Left renal cortex interstitium (tissue), 4 donors: ENCODE measurements around the gene ADM2. TPM values are rescaled to one million over a fixed set of nuclear protein-coding genes. Genes with fewer than 3 reads are reported as not detected.
"Not testable (repeated sequence)": the region's sequence is repeated elsewhere in the genome, so short reads cannot be mapped to it uniquely, and the experiment has no call there.

Experiments used
- DNase-seq, 4 donors: peaks; one replicate each; pipeline ENCODE4 v3.0.0-alpha.2; 2013; ENCODE audit warnings: low read depth in 4 of 4, low spot score in 2 of 4, missing footprints in 1 of 4
- polyA plus RNA-seq, 4 donors: library from polyadenylated mRNA; unstranded; fragments of 120-200 nt; gene quantifications; one replicate each; pipeline ENCODE4 v1.2.1, GENCODE V29; 2013; ENCODE audit not compliant: insufficient read length in 4 of 4

Gene ADM2
- polyA plus RNA-seq, 4 donors = 3.8 to 8.6 (median 5.5) TPM

- no peak for DNase-seq
Measured at GRCh38 chr22:50532824-50533796, 51.8 kb downstream of the ADM2 start.

GRCh38 chr22:50533856-50534711 lies 52.7 kb downstream of the ADM2 start:
- not testable (repeated sequence) for DNase-seq

- DNase-seq = no peak
Measured at GRCh38 chr22:50535113-50535512, 53.8 kb downstream of the ADM2 start.

Other genes starting within 250 kb of the ADM2 start
- 10 to 100 TPM; 25.1 to 54.9 (median 40.5) TPM for gene TUBGCP6, start 236.5 kb upstream of the ADM2 start, polyA plus RNA-seq
- gene HDAC10, start 230.3 kb upstream of the ADM2 start, polyA plus RNA-seq = 10 to 100 TPM; 15.2 to 35.6 (median 24.8) TPM
- gene MAPK12, start 219.9 kb upstream of the ADM2 start, polyA plus RNA-seq = 10 to 100 TPM; 10.8 to 23.0 (median 15.1) TPM
- gene MAPK11, start 211.2 kb upstream of the ADM2 start, polyA plus RNA-seq = 1 to 10 TPM; 6.8 to 9.4 (median 8.8) TPM
- gene PLXNB2, start 173.9 kb upstream of the ADM2 start, polyA plus RNA-seq = 100 to 1,000 TPM; 206 to 275 (median 234) TPM
- 10 to 100 TPM; 10.1 to 19.9 (median 16.0) TPM for gene DENND6B, start 154.5 kb upstream of the ADM2 start, polyA plus RNA-seq
- 10 to 100 TPM; 33.0 to 61.1 (median 46.3) TPM for gene PPP6R2, start 138.2 kb upstream of the ADM2 start, polyA plus RNA-seq
- 10 to 100 TPM; 25.4 to 55.3 (median 43.4) TPM for gene SBF1, start 6.5 kb upstream of the ADM2 start, polyA plus RNA-seq
- gene MIOX, start 5.3 kb downstream of the ADM2 start, polyA plus RNA-seq = 10 to 100 TPM in 3 of 4 donors, 1 to 10 TPM in 1; 3.6 to 18.2 (median 13.4) TPM
- 10 to 100 TPM; 30.3 to 73.2 (median 55.4) TPM for gene LMF2, start 26.2 kb downstream of the ADM2 start, polyA plus RNA-seq
- gene NCAPH2, start 26.7 kb downstream of the ADM2 start, polyA plus RNA-seq = 10 to 100 TPM; 35.8 to 57.9 (median 53.3) TPM
- 1 to 10 TPM in 2 of 4 donors, under 1 TPM in 1, not detected in 1; 0.57 to 5.1 (median 2.4) TPM for gene SCO2, start 44.1 kb downstream of the ADM2 start, polyA plus RNA-seq
- 1 to 10 TPM; 1.1 to 3.0 (median 2.4) TPM for gene TYMP, start 48.5 kb downstream of the ADM2 start, polyA plus RNA-seq
- gene KLHDC7B, start 64.4 kb downstream of the ADM2 start, polyA plus RNA-seq = under 1 TPM; 0.07 to 0.39 (median 0.15) TPM
- under 1 TPM in 1 of 4 donors, not detected in 3; 0.43 TPM for gene SYCE3, start 81.4 kb downstream of the ADM2 start, polyA plus RNA-seq
- gene CPT1B, start 96.9 kb downstream of the ADM2 start, polyA plus RNA-seq = 10 to 100 TPM in 3 of 4 donors, 1 to 10 TPM in 1; 9.8 to 18.5 (median 10.9) TPM
- gene CHKB, start 101.3 kb downstream of the ADM2 start, polyA plus RNA-seq = 100 to 1,000 TPM in 1 of 4 donors, 10 to 100 TPM in 3; 66.8 to 105 (median 86.1) TPM
- gene MAPK8IP2, start 119.2 kb downstream of the ADM2 start, polyA plus RNA-seq = under 1 TPM; 0.76 to 0.87 (median 0.79) TPM
- 10 to 100 TPM; 10.4 to 28.9 (median 19.5) TPM for gene ARSA, start 146.6 kb downstream of the ADM2 start, polyA plus RNA-seq
- gene SHANK3, start 191.3 kb downstream of the ADM2 start, polyA plus RNA-seq = 10 to 100 TPM; 11.9 to 26.9 (median 19.6) TPM